Measurements from ENCODE around the gene HEATR3. TPM values are rescaled to one million over a fixed set of nuclear protein-coding genes. Genes with fewer than 3 reads are reported as not detected.

HEATR3 gene
- total RNA-seq, 2 donors from 2014 or later = 13.9 to 16.7 TPM

DNA sequence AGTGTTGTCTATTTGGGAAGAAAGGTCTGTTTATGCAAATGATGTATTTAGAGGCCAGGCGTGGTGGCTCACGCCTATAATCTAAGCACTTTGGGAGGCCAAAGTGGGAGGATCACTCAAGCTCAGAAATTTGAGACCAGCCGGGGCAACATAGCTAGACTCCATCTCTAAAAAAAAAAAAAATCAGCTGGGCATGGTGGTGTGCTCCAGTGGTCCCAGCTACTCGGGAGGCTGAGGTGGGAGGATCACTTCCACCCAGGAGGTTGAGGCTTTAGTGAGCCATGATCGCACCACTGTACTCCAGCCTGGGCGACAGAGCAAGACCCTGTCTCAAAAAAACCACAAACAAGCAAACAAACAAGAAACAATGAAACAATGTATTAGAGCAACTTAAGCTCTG lies 18.9 kb upstream of the HEATR3 start:
- no peak for DNase-seq (ENCODE audit: low spot score)
- intact Hi-C loops (cut with DNase I) = no loop called here

DNA sequence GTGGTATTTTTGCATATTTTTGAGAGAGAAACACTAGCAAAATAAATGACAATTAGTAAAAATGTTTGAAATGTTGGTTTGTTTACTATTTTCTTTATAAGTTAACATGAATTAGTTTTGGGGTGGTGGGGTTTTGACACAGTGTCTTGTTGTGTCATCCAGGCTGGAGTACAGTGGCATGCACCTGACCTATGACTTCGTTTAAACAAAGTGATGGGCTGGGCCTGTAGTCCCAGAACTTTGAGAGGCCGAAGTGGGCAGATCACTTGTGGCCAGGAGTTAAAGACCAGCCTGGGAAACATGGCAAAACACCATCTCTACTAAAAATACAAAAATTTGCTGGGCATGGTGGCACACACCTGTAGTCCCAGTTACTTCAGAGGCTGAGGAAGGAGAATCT lies 17.9 kb upstream of the HEATR3 start:
- intact Hi-C loops (cut with DNase I) = no loop called here
- no peak for DNase-seq (ENCODE audit: low spot score)

DNA sequence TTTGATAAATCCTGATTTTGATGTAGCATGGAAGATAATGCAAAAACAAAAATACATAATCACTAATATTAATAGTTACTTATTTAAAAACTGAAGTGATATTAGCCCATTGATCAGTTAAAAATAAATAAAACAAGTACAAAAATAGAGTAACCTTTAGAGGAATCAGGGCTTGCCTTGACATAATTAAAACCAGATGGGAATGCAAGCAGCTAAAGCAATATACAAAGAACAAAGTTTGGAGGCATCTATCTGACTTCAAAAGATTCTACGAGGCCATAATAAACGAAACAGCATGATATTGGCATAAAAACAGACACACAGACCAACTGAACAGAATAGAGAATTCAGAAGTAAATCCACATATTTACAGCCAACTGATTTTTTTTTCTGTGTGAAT lies 15.0 kb upstream of the HEATR3 start:
- DNase-seq (ENCODE audit: low spot score) = no peak
- intact Hi-C loops (cut with DNase I) = no loop called here

DNA sequence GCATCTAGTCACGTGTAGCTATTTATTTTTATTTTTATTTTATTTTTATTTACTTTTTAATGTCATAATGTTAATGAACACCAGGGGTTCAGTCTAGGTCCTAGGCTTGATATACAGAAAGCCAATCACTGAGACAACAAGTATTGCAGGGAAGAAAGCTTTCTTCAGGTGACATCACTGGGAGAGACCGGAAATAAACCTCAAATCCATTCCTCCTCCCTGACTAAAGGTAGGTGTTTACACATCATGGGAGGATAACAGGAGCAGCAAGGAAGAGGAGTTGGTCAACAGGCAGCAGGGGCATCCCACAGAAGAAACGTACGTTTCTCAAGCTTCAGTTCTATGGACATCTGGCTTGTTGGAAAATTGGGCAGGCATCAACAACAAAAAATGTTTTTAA lies 9.5 kb upstream of the HEATR3 start:
- DNase-seq (ENCODE audit: low spot score) = no peak
- intact Hi-C loops (cut with DNase I) = no loop called here

DNA sequence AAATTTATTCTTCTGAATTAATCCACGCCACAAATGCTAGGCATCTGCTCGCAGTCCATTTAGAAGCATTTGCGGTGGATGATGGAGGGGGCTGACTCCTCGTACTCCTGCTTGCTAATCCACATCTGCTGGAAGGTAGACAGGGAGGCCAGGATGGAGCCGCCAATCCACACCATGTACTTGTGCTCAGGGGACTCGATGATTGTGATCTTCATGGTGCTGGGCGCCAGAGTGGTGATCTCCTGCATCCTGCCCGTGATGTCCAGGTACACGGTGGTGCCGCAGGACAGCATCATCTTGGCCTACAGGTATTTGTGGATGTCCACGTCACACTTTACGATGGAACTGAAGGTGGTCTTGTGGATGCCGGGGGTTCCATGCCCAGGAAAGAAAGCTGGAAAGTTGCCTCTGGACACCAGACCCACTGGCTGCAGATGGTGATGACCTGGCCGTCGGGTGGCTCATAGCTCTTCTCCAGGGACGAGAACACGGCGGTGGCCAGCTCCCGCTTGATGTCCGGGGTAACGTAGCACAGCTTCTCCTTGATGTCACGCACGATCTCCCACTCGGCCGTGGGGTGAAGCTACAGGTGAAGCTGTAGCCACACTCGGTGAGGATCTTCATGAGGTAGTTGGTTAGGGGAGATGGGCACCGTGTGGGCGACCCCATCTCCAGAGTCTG lies 7.5 kb upstream of the HEATR3 start:
- intact Hi-C loops (cut with DNase I) = no loop called here
- no peak for DNase-seq (ENCODE audit: low spot score)

GRCh38 chr16:50059111-50059510 lies 6.7 kb upstream of the HEATR3 start:
- intact Hi-C loops (cut with DNase I) = no loop called here
- no peak for DNase-seq (ENCODE audit: low spot score)

- no peak for DNase-seq (ENCODE audit: low spot score)
- intact Hi-C loops (cut with DNase I) = no loop called here
Measured at GRCh38 chr16:50059669-50060068, 6.1 kb upstream of the HEATR3 start.

- intact Hi-C loops (cut with DNase I) = no loop called here
- DNase-seq (ENCODE audit: low spot score) = no peak
Measured at GRCh38 chr16:50061326-50061725, 4.4 kb upstream of the HEATR3 start.

GRCh38 chr16:50065241-50065623 lies 538 bp upstream of the HEATR3 start:
- DNase-seq (ENCODE audit: low spot score) = no peak
- intact Hi-C loops (cut with DNase I) = no loop called here

DNA sequence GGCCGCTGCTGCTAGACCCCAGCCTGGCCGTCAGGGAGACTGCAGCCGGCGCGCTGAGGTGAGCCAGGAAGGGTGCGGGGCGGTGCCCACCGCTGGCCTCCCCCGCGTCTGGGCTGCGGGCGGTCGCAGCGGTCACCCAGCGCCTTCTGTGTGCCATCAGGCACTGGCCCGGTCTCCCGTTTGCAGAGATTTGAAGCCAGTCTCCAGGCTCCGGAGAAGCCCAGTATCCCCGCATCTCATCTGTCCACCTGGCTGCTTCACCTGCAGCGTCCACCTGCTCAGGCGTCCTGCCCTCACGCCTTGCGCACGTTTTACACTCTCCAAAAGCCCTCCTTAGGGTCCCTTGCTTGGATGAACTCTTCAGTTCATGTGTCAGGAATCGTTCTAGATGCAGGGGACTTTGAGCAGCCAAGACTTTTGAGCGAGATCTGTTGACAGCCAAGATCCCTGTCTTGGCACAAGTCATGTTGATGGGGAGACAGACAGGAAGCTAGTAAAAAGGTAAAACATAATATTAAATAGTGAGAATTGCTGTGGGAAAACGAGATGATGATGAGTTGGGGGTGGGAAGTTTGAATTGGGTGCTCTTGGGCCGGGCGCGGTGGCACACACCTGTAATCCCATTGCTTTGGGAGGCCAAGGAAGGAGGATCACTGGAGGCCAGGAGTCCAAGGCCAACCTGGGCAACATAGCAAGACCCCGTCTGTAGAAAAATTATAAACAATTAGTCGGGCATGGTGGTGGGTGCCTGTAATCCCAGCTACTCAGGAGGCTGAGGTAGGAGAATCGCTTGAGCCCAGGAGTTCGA lies 916 bp downstream of the HEATR3 start:
- intact Hi-C loops (cut with DNase I) = no loop called here
- no peak for DNase-seq (ENCODE audit: low spot score)

- intact Hi-C loops (cut with DNase I) = no loop called here
- no peak for DNase-seq (ENCODE audit: low spot score)
Measured at GRCh38 chr16:50067290-50067853, 1.6 kb downstream of the HEATR3 start.

DNA sequence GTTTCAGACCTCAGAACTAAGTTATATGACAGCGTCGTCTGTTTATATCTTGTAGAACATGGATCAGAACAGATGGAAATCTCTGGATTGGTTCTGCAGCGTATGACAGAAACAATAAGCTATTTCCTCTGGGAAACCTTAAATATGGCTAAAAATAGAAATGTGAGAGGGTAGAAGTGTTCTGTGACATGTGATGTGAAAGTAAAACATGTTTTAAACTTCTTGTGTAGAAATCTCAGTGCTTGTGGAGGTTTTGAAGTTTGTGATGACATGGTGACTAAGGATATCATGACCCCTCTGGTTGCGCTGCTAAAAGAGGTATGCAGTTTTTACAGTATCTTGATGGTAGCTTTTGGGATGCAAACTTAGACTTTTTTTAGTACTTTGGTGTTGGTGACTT lies 2.8 kb downstream of the HEATR3 start:
- no peak for DNase-seq (ENCODE audit: low spot score)
- intact Hi-C loops (cut with DNase I) = no loop called here

- no peak for DNase-seq (ENCODE audit: low spot score)
- intact Hi-C loops (cut with DNase I) = no loop called here
Measured at GRCh38 chr16:50069060-50069459, 3.3 kb downstream of the HEATR3 start.

- DNase-seq (ENCODE audit: low spot score) = no peak
- intact Hi-C loops (cut with DNase I) = no loop called here
Measured at GRCh38 chr16:50071075-50071671, 5.4 kb downstream of the HEATR3 start.

DNA sequence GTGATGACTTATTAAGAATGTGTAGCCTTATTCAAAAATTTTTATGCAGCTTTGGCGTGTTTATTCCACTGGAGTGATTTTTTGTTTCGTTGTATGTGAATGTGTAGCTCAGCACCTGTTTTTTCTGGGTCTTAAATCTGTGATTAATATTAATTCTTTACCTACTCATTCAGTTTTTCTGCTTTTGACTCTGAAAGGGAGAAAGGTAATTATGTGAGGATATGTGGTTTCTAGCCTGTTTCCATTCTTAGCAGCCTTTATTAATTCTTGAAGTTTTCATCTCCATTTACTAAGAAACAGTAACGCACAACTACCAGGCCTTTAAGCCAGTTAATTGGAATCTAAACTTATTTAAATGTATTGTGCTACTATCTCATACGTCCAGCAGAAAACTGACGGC lies 7.0 kb downstream of the HEATR3 start:
- no peak for DNase-seq (ENCODE audit: low spot score)
- intact Hi-C loops (cut with DNase I) = no loop called here

DNA sequence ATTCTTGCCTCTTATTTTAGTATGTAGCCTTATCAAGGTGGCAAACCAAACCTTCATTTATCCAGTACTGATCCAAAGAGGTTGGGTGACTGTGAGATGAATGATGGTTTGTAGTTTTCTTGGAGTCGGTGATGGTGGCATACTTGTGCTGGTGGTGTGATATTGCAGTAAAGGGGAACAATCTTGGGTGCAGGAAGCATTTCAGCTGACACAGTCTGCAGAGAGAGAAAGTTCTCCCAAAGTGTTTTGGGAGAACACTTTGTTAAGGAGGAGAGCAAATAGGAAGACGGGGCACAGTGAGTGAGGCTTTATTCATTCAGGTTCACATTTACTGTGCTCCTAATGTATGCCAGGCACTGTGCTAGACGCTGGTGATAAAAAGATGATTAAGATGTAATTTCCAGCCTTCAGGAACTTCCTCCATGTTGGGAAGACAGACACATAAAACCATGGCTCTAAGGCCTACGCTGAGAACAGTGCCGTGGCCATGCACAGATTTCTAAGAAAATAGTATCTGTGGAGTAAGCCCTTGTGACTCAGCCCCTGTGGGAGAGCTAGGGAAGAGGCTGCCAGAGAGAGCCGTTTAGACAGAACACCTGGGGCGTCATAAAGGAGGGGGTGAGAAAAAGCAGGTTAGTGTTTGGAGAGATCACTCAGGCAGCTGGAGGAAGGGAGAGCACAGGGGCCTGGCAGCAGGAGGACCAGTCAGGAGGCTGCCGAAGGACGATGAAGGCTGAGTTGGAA lies 13.8 kb downstream of the HEATR3 start:
- intact Hi-C loops (cut with DNase I) = no loop called here
- DNase-seq (ENCODE audit: low spot score) = no peak

DNA sequence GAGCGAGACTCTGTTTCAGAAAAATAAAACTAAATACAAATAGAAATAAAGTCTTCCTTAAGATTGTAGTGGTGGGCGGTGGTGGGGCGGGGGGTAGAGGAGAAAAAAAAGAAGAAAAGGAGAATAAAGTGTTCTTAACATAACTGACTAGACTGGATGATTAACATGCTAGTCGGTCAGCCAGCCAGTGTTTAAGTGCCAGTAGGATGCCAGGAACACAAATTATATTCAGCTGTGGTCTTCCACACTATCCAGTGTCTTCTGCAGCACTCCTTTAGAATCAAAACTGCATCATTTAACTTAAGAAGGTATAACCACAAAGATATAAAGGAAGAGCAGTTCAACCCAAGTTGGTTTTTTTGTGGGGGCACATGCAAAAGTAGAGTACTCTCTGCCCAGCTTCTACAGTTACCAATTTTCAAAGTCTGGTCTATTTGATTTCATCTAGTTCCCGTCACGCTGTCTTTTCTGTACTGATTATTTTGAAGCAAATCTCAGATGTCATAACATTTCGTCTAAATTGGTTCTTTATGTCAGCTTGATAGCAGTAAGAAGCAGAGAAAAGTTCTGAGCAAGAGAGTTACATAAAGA lies 15.8 kb downstream of the HEATR3 start:
- intact Hi-C loops (cut with DNase I) = no loop called here
- DNase-seq (ENCODE audit: low spot score) = no peak

DNA sequence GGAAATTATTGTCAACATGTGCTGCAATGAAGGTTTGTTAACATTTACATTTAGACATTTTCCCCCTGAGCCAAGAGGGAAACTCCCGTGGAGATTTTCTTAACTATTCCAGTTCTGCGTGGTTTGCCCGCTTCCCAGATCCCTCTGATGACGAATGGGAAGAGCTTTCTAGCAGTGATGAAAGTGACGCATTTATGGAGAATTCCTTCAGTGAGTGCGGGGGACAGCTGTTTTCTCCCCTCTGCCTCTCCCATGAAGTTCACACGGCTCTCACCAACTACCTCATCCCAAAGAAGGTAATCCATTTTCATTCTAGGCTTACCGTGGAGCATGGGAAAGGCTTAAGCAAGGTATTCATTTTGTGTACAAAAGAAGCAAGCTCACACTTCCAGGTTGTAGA lies 18.2 kb downstream of the HEATR3 start:
- intact Hi-C loops (cut with DNase I) = no loop called here
- DNase-seq (ENCODE audit: low spot score) = no peak

DNA sequence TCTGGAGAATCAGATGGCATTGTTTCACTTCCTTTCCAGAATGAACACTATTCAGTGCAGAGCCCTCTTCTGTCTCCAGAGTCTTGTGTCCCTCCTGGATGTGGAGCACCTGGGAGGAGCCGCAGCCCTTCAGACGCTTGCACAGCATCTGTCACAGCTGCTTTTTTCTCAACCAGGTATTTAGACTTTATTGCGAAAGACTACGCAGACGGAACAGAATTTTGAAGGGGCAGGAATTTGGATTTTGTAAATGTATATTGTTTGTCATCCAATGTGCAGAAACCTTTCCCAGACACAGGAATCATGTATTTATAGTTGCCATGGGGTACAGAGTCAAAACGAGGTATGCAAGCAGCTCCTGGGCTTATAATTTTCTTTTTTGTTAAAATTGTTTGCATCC lies 20.4 kb downstream of the HEATR3 start:
- no peak for DNase-seq (ENCODE audit: low spot score)
- intact Hi-C loops (cut with DNase I) = no loop called here
